ENCODE results near the gene IFNG.

GRCh38 chr12:68106160-68106559 lies 53.4 kb downstream of the IFNG start:
- no peak for TF ChIP-seq POLR2AphosphoS5 (IDR thresholded peaks at IDR 0.05)
- no peak for TF ChIP-seq POLR2A (IDR thresholded peaks at IDR 0.05)

All from breast epithelium (tissue), 3 donors.